SK-N-SH treated with all-trans-retinoic acid at 6 μM for 48 hours (cell line): ENCODE data around the gene POTEF.
"Not testable (repeated sequence)": the region's sequence is repeated elsewhere in the genome, so short reads cannot be mapped to it uniquely, and the experiment has no call there.

Experiments
- ATAC-seq: fragments of 200-7000 bp; cut with Tn5 transposase; 3 replicates; pipeline ENCODE4 v1.9.1; 2020; ENCODE audit warnings: mild to moderate bottlenecking, moderate library complexity
- ARNTL ChIP-seq: fragments of 450-650 bp; formaldehyde crosslinking; IDR thresholded peaks from 2 replicates; pipeline ENCODE4 v1.5.0; 2020; ENCODE audit warnings: low read depth, mild to moderate bottlenecking, moderate library complexity, borderline replicate concordance
- BACH2 ChIP-seq: fragments of 250-450 bp; sonication (Bioruptor Pico); IDR thresholded peaks from 2 replicates; pipeline ENCODE4 v1.9.0; 2021; ENCODE audit warnings: mild to moderate bottlenecking, borderline replicate concordance
- CSDC2 ChIP-seq: fragments of 250-450 bp; sonication (Bioruptor Pico); IDR thresholded peaks from 2 replicates; pipeline ENCODE4 v1.5.0; 2020; ENCODE audit warnings: mild to moderate bottlenecking, moderate library complexity
- GLIS3 ChIP-seq: fragments of 250-450 bp; sonication (Bioruptor Pico); IDR thresholded peaks from 2 replicates; pipeline ENCODE4 v1.5.0; 2020; ENCODE audit warnings: mild to moderate bottlenecking, moderate library complexity
- ISL1 ChIP-seq: fragments of 250-450 bp; sonication (Bioruptor Pico); IDR thresholded peaks from 2 replicates; pipeline ENCODE4 v2.1.2; 2022; ENCODE audit warnings: mild to moderate bottlenecking, moderate library complexity
- OSR1 ChIP-seq: fragments of 250-450 bp; sonication (Bioruptor Pico); IDR thresholded peaks from 2 replicates; pipeline ENCODE4 v1.8.0; 2022; ENCODE audit warnings: moderate library complexity, mild to moderate bottlenecking, inconsistent platforms
- SNAI2 ChIP-seq: fragments of 250-450 bp; sonication (Bioruptor Pico); IDR thresholded peaks from 2 replicates; pipeline ENCODE4 v1.5.0; 2020; ENCODE audit warnings: mild to moderate bottlenecking, moderate library complexity
- TOX ChIP-seq: fragments of 250-450 bp; sonication (Bioruptor Pico); IDR thresholded peaks from 2 replicates; pipeline ENCODE4 v1.8.0; 2021; ENCODE audit warnings: mild to moderate bottlenecking, moderate library complexity, borderline replicate concordance
- ZFP3 ChIP-seq: fragments of 250-450 bp; sonication (Bioruptor Pico); IDR thresholded peaks from 2 replicates; pipeline ENCODE4 v1.5.0; 2020; ENCODE audit warnings: mild to moderate bottlenecking, moderate library complexity
- ZFP30 ChIP-seq: fragments of 450-650 bp; formaldehyde crosslinking; IDR thresholded peaks from 2 replicates; pipeline ENCODE4 v1.5.0; 2022; ENCODE audit warnings: mild to moderate bottlenecking, moderate library complexity
- ZNF565 ChIP-seq: fragments of 450-650 bp; formaldehyde crosslinking; conservative IDR thresholded peaks from 2 replicates; pipeline ENCODE4 v1.5.0; 2020; ENCODE audit warnings: low read depth, mild to moderate bottlenecking, moderate library complexity
- ZNF8 ChIP-seq: fragments of 450-650 bp; formaldehyde crosslinking; IDR thresholded peaks from 2 replicates; pipeline ENCODE4 v1.5.0; 2020; ENCODE audit warnings: mild to moderate bottlenecking, moderate library complexity
- TF ChIP-seq, protein P1 (sequence below): fragments of 250-450 bp; sonication (Bioruptor Pico); IDR thresholded peaks from 2 replicates; pipeline ENCODE4 v1.5.1; 2021; ENCODE audit warnings: mild to moderate bottlenecking, moderate library complexity
- TF ChIP-seq, protein P2 (sequence below): fragments of 250-450 bp; sonication (Bioruptor Pico); IDR thresholded peaks from 2 replicates; pipeline ENCODE4 v1.8.0; 2021; ENCODE audit warnings: low read depth, mild to moderate bottlenecking, moderate library complexity, borderline replicate concordance
- TF ChIP-seq, protein P3 (sequence below): fragments of 250-450 bp; sonication (Bioruptor Pico); IDR thresholded peaks from 2 replicates; pipeline ENCODE4 v1.5.1; 2020; ENCODE audit warnings: low read depth, mild to moderate bottlenecking, moderate library complexity
- TF ChIP-seq, protein P4 (sequence below): fragments of 250-450 bp; sonication (Bioruptor Pico); IDR thresholded peaks from 2 replicates; pipeline ENCODE4 v1.8.0; 2020; ENCODE audit warnings: mild to moderate bottlenecking, moderate library complexity, borderline replicate concordance

POTEF gene

DNA sequence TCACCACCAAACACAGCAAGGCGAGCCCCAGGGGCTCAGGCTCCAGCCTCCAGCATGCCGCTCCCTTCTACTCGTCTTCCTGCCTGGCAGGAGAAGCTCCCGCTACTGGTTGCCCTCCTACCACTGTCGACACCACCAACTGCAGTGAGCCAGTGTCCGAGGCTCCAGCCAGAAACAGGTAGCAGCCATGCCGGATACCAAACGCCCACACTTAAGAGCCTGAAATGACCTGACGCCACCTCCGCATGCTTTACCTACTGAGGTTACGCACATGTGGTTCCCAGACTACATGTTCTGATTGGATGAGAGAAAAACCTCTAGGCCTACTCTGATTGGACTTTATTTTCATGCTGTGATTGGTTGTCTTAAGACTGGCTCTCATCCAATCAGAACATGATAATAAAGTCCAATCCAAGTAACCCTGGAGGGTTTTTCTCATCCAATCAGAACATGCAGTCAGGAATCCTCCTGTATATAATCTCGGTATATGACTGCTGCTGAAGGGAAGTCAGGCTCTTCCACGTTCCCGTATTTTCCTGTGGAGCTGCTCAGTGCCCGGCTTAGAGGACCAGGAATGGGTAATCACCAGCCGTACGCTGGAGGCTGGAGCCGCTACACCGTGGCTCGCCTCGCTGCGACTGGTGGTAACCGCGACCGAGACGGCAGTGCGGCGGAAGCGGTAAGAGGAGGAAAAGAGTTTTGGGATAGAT, at the start of gene POTEF:
Gene POTEF (minus strand): TSS at position 103 of the 710 bp plus-strand sequence. CDS start 8,707 bp downstream, outside the sequence.
- ATAC-seq = not testable (repeated sequence)

DNA sequence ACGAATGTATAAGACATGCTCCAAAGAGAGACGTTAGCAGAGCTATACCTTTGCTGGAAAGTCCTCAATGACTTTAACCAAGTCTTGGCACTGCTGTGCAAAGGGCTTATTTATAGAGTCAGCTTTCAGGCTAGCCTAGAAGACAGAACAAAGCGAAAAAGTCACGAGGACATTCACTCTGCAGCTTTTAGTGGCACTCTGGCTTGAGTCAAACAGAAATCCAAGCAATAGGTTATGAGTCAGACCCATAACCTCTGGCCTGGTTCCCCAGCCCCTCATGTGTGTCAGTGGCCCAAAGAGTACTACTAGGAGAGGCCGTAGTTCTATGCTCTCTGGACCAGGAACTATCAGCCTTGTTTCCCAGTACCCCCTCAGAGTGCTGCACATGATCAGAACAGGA, 45.8 kb upstream of the POTEF start:
- ATAC-seq = not testable (repeated sequence)

DNA sequence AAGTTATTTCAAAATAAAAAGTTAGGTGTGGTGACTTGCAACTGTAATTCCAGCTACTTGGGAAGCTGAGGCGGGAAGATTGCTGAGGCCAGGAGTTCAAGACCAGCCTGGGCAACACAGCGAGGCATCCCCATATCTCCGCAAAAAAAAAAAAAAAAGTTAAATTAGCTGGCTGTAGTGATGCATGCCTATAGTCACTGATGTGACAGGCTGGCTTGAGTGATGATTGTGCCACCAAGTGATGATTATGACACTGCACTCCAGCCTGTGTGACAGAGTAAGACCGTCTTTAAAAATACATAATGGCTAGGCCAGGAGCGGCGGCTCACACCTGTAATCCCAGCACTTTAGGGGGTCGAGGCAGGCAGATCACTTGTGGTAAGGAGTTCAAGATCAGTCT, 40.9 kb upstream of the POTEF start:
- no peak for ATAC-seq
- no peak for TF ChIP-seq ZNF565
- TF ChIP-seq ZNF8 (CRISPR knock-in tag) = no peak
- no peak for TF ChIP-seq ZFP30 (CRISPR knock-in tag)
- no peak for TF ChIP-seq ARNTL
- no peak for TF ChIP-seq CSDC2 (CRISPR knock-in tag)
- TF ChIP-seq GLIS3 (CRISPR knock-in tag) = no peak
- no peak for TF ChIP-seq SNAI2 (CRISPR knock-in tag)
- TF ChIP-seq, protein P1, sequence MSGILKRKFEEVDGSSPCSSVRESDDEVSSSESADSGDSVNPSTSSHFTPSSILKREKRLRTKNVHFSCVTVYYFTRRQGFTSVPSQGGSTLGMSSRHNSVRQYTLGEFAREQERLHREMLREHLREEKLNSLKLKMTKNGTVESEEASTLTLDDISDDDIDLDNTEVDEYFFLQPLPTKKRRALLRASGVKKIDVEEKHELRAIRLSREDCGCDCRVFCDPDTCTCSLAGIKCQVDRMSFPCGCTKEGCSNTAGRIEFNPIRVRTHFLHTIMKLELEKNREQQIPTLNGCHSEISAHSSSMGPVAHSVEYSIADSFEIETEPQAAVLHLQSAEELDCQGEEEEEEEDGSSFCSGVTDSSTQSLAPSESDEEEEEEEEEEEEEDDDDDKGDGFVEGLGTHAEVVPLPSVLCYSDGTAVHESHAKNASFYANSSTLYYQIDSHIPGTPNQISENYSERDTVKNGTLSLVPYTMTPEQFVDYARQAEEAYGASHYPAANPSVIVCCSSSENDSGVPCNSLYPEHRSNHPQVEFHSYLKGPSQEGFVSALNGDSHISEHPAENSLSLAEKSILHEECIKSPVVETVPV (CRISPR knock-in tag) = no peak
- no peak for TF ChIP-seq OSR1 (CRISPR knock-in tag)
- TF ChIP-seq, protein P2, sequence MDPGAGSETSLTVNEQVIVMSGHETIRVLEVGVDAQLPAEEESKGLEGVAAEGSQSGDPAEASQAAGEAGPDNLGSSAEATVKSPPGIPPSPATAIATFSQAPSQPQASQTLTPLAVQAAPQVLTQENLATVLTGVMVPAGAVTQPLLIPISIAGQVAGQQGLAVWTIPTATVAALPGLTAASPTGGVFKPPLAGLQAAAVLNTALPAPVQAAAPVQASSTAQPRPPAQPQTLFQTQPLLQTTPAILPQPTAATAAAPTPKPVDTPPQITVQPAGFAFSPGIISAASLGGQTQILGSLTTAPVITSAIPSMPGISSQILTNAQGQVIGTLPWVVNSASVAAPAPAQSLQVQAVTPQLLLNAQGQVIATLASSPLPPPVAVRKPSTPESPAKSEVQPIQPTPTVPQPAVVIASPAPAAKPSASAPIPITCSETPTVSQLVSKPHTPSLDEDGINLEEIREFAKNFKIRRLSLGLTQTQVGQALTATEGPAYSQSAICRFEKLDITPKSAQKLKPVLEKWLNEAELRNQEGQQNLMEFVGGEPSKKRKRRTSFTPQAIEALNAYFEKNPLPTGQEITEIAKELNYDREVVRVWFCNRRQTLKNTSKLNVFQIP (CRISPR knock-in tag) = no peak
- no peak for TF ChIP-seq ZFP3 (CRISPR knock-in tag)
- TF ChIP-seq BACH2 = no peak

DNA sequence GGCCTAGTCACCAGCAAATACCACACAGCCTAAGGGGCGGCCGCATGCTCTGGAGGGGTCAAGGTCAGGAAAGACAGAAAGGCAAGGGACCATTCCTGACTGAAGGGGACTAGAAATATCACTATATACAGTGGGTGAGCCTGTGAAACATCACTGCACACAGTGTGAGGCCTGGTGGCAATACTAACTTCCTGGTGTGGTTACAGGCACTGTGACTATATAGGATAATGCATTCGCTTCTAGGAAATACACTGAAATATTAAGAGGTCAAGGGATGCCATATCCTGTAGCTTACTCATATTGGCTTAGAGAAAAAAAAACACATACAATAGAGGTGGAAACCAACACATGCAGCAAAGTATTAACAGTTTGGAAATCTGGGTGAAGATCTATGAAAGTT, 40.1 kb upstream of the POTEF start:
- not testable (repeated sequence) for ATAC-seq

DNA sequence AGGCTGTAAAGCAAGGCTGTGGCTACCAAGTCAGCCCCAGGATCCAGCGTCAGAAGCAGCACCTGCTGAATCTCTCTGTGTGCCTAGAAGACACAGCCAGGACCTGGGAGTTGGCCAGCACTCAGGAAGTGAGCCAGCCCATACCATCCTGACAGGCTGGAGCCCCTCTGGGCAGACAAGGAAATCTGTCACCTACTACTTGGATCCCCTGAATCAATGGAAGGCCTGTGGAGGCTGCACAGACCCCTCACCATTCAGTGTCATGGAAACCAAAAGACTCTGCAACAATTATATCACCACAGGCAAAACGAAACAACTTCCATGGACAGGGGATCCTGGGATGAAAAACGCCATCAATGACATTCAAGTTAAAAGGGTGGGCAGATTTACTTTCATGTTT, 37.6 kb upstream of the POTEF start:
- not testable (repeated sequence) for ATAC-seq

DNA sequence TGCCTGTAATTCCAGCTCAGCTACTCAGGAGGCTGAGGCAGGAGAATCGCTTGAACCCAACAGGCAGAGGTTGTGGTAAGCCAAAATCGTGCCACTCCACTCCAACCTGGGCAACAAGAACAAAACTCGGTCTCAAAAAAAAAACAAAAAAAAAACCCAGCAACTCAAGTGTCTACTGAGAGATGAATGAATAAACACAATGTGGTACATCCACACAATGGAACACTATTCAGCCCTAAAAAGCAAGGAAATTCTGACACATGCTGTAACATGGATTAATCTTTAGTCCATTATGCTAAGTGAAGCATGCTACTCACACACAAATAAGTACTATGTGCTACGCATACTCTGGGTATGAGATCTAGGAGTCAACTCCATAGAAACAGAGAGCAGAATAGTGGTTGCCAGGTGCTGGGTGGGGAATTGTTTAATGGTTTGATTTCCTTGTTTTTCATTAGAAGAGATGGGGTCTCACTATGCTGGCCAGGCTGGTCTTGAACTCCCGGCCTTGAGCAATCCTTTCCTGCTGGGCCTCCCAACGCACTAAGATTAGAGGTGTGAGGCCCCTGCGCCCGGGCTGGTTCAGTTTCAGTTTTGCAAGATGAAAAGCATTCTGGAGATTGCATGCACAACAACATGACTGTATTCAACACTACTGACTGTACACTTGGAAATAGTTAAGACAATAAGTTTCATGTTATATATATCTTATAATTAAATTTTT, 36.4 kb upstream of the POTEF start:
- no peak for ATAC-seq
- TF ChIP-seq, protein P1 (CRISPR knock-in tag) = no peak
- TF ChIP-seq, protein P3, sequence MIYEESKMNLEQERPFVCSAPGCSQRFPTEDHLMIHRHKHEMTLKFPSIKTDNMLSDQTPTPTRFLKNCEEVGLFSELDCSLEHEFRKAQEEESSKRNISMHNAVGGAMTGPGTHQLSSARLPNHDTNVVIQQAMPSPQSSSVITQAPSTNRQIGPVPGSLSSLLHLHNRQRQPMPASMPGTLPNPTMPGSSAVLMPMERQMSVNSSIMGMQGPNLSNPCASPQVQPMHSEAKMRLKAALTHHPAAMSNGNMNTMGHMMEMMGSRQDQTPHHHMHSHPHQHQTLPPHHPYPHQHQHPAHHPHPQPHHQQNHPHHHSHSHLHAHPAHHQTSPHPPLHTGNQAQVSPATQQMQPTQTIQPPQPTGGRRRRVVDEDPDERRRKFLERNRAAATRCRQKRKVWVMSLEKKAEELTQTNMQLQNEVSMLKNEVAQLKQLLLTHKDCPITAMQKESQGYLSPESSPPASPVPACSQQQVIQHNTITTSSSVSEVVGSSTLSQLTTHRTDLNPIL (CRISPR knock-in tag) = no peak
- TF ChIP-seq TOX (CRISPR knock-in tag) (no peak), ZNF8 (CRISPR knock-in tag) (peak; percentile 61; the same call in 1 of the 2 replicates), OSR1 (CRISPR knock-in tag) (no peak), ISL1 (no peak), SNAI2 (CRISPR knock-in tag) (no peak)
- TF ChIP-seq, all 23 proteins: peak for 1

DNA sequence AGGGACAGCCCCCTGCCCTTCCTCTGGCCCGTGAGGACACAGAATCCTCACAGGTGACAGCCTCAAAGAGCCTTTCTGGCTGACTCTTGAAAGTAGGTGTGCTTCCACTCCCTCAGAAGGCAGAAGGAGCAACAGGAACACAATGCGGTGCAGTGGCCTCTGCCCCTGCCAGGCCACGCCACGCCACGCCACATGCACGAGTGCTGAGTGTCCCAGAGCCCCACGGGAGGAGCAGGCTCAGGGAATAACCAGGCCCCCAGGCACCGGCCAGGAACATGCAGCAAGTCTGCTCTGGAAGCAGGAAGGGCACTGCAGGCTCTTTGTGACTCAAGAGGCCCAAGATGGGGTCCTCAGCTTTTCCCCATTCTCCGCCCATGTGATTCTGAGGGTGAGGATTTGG, 33.9 kb upstream of the POTEF start:
- TF ChIP-seq ISL1 (no peak), TOX (CRISPR knock-in tag) (no peak)
- TF ChIP-seq, protein P4, sequence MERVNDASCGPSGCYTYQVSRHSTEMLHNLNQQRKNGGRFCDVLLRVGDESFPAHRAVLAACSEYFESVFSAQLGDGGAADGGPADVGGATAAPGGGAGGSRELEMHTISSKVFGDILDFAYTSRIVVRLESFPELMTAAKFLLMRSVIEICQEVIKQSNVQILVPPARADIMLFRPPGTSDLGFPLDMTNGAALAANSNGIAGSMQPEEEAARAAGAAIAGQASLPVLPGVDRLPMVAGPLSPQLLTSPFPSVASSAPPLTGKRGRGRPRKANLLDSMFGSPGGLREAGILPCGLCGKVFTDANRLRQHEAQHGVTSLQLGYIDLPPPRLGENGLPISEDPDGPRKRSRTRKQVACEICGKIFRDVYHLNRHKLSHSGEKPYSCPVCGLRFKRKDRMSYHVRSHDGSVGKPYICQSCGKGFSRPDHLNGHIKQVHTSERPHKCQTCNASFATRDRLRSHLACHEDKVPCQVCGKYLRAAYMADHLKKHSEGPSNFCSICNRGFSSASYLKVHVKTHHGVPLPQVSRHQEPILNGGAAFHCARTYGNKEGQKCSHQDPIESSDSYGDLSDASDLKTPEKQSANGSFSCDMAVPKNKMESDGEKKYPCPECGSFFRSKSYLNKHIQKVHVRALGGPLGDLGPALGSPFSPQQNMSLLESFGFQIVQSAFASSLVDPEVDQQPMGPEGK (CRISPR knock-in tag) = no peak
- ATAC-seq = no peak

DNA sequence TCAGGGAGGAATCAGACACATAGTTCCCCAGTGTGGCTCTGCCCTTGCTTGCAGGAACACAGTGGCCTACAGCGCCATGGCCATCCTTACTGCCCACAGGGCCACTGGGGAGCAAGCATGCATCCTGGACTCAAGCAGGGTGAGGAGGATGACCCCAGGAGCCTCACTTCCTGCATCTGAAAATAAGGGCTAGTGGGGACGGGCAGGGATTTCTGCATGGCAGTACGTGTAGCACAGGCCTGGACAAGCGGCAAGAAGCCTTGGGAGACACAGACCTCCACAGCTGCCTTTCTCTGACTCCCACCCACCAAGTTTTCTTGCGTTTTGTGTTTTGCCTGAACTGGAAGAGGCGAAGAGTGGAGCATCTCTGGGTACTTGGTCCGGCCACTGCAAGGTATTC, 33.5 kb upstream of the POTEF start:
- ATAC-seq = not testable (repeated sequence)

DNA sequence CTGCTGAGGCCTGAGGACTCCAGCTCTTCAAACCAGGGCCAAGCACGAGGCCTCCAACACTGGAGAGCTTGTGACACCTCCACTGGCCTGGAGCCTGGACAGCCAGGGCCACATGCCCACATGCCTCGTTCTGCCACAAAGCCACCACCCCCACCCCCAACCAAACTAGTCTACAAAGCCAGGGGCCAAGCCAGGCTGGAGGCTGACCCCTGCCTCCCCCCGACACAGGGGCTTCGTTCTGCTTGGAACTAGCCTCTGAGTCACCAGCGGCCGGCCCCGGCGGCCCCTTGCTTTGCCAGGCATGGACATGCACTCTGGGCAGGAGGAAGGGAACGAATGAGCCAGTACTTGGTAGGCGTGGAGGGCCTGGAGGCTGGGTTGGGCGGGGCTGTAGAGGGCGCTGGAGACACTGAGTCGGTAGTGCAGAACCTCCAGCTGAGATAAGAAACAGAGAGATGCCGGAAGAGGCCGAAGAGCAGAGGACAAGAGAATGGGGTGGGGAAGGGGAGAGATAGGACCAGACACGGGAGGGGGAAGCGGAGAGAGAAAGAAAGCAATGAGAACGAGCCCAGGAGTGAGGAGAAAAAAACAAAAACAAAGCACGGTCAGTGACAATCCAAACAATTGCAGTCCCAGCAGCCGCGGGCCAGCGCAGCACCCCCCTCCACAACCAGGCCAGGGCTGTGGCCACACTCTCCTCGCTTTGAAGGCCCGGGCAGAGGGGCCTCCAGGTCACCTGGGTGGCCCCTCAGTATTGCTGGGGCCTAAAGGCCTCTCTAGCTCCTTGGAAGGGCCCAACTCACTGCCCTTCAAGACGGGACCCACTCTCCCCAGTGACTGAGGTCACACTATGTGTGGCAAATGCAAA, 32.0 kb upstream of the POTEF start:
- ATAC-seq = not testable (repeated sequence)
